PFSK-1 (cell line): ENCODE data around the gene PREPL.

Source experiments
- FOXP2 ChIP-seq: optimal IDR thresholded peaks from 2 replicates; pipeline ENCODE3; 2011; ENCODE audit warnings: borderline replicate concordance, control low read depth, inconsistent platforms; ENCODE audit not compliant: insufficient read depth; ENCODE audit errors: extremely low read length, extremely low read depth
- POLR2AphosphoS5 ChIP-seq: IDR thresholded peaks from 2 replicates; pipeline ENCODE4 v1.6.1; 2012; ENCODE audit warnings: low read depth, mild to moderate bottlenecking, control low read depth, low read length, moderate library complexity
- SIN3A ChIP-seq: IDR thresholded peaks from 2 replicates; pipeline ENCODE4 v1.6.1; 2012; ENCODE audit warnings: mild to moderate bottlenecking, low read length, moderate library complexity, borderline replicate concordance; ENCODE audit not compliant: insufficient read depth
- TAF1 ChIP-seq: IDR thresholded peaks from 2 replicates; pipeline ENCODE4 v1.6.1; 2012; ENCODE audit warnings: low read length, control low read depth, borderline replicate concordance; ENCODE audit not compliant: insufficient read depth
- TF ChIP-seq, protein P1 (sequence below), 2 experiments: IDR thresholded peaks; 2 replicates each; pipeline versions ENCODE4 v1.6.1 to v1.8.0; 2011 to 2012; ENCODE audit warnings: low read depth in 2 of 2, low read length in 2 of 2, control low read depth in 1 of 2, inconsistent platforms in 1 of 2, mild to moderate bottlenecking in 1 of 2, moderate library complexity in 1 of 2; ENCODE audit not compliant: insufficient read depth in 1 of 2

PREPL gene

DNA sequence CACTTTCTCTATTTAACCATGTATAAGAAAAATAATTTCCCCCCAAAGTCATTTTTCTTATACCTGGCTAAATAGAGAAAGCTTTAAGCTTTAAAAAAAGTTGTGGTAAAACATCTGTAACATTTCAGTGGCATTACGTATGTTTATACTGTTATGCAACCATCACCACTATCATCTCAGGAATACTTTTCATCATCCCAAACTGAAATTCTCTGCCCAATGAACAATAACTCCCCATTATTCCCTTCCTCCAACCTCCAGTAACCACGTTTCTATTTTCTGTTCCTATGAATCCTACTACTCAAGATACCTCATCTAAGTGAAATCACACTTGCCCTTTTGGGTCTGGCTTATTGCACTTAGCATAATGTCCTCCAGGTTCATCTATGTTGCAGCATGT, 87.7 kb downstream of the PREPL start:
- no peak for TF ChIP-seq TAF1
- no peak for TF ChIP-seq FOXP2
- TF ChIP-seq POLR2AphosphoS5, result no peak
- TF ChIP-seq, protein P1, sequence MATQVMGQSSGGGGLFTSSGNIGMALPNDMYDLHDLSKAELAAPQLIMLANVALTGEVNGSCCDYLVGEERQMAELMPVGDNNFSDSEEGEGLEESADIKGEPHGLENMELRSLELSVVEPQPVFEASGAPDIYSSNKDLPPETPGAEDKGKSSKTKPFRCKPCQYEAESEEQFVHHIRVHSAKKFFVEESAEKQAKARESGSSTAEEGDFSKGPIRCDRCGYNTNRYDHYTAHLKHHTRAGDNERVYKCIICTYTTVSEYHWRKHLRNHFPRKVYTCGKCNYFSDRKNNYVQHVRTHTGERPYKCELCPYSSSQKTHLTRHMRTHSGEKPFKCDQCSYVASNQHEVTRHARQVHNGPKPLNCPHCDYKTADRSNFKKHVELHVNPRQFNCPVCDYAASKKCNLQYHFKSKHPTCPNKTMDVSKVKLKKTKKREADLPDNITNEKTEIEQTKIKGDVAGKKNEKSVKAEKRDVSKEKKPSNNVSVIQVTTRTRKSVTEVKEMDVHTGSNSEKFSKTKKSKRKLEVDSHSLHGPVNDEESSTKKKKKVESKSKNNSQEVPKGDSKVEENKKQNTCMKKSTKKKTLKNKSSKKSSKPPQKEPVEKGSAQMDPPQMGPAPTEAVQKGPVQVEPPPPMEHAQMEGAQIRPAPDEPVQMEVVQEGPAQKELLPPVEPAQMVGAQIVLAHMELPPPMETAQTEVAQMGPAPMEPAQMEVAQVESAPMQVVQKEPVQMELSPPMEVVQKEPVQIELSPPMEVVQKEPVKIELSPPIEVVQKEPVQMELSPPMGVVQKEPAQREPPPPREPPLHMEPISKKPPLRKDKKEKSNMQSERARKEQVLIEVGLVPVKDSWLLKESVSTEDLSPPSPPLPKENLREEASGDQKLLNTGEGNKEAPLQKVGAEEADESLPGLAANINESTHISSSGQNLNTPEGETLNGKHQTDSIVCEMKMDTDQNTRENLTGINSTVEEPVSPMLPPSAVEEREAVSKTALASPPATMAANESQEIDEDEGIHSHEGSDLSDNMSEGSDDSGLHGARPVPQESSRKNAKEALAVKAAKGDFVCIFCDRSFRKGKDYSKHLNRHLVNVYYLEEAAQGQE (IDR thresholded peaks at IDR 0.05; ENCODE audit: insufficient read depth in 1 of 2, low read depth in 2 of 2, low read length in 2 of 2), result no peak
- no peak for TF ChIP-seq SIN3A

DNA sequence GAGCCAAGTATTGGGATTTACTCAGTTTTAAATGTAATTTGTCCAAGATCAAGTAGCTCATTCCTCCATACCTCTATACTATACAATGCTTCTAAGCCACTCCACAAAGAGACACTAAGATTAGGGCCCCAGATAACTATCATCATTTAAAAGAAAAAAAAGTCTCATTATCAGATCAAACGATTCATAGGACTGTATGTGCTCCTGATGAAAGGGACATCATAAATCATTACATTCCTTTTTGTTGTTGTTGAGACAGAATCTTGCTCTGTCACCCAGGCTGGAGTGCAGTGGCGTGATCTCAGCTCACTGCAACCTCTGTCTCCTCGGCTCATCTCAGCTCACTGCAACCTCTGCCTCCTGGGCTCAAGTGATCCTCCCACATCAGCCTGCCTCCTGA, 88.2 kb downstream of the PREPL start:
- TF ChIP-seq FOXP2 (no peak), TAF1 (no peak), SIN3A (no peak), POLR2AphosphoS5 (no peak)
- TF ChIP-seq, protein P1 (IDR thresholded peaks at IDR 0.05; ENCODE audit: insufficient read depth in 1 of 2, low read depth in 2 of 2, low read length in 2 of 2), result no peak

DNA sequence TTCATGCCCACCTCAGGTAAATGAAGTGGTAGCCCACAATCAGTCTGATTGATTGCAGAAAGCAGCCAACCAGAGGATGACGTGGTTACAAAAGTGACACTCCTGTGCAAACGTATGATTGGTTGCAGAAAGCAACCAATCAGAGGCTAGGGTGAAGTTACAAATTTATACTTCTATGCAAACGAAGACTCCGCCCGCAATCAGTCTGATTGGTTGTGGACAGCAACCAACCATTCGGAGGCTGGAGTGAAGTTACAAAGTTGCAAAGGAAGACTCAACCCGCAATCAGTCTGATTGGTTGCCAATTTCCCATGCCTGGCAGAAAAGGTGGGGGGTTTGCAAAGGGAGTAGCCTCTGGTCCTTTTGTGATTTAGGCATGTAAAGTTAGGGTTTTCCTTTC, 90.0 kb downstream of the PREPL start:
- TF ChIP-seq, protein P1 (IDR thresholded peaks at IDR 0.05; ENCODE audit: insufficient read depth in 1 of 2, low read depth in 2 of 2, low read length in 2 of 2), result no peak

DNA sequence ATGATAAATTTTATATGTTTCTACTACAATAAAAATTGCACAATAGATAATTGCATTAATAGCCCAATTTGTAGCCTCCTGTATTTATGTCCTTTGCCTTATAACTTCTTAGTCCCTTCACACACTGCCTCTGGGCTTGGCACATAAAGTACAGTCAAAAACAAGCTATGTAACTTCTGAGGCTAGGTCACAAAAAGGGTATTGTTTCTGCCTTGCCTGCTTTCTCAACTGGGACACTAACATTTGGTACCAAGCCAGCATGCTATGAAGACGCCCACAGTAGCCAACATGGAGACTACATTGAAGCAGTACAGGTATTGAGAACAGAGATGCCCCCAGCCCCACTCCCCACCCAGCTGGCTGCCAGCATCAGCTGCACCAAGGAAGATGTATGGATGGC, 91.5 kb downstream of the PREPL start:
- TF ChIP-seq, protein P1 (IDR thresholded peaks at IDR 0.05; ENCODE audit: insufficient read depth in 1 of 2, low read depth in 2 of 2, low read length in 2 of 2), result no peak

DNA sequence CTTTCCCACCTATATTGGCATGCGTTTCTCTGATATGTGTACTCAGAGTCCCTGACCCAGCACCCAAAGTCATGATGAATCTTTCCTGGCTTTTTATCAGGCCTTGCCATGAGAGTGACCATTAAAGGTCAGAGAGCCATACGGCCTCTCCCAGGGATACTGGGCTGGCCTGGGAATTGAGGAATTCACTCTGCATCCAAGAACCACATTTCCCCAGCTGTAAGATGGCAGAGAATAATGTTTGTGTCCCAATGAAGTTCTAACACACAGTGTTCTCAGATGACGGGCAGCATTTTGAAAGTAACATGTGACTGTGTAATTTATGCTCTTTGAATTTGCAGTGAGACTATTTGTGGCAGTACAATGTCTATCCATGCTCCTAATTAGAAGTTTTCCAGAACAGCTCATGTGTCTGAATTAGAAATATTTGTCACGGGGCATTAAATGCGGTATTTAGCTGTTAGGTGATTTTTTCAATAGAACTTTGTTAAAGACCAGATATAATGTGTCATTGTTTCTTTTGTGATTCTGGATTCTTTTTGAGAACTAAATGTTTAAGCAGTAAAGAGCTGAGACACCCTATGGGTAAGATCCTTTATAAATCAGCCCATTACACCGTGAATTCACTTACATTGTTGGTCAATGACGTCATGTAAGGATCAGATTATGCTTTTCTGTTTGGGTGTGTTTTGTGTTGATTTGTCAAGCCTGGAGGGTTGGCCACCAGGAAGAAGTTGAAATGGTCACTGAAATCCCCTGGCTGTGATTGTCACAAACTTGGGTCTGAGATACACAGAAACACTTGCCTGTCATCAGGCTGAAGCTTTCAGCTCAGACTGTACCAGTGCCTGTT, 93.3 kb downstream of the PREPL start:
- TF ChIP-seq FOXP2, result no peak
- TF ChIP-seq TAF1, result no peak
- TF ChIP-seq POLR2AphosphoS5, result no peak
- no peak for TF ChIP-seq SIN3A
- TF ChIP-seq, protein P1 (IDR thresholded peaks at IDR 0.05; ENCODE audit: insufficient read depth in 1 of 2, low read depth in 2 of 2, low read length in 2 of 2), result no peak
